GM18519 (cell line): ENCODE results near the gene MTCL3.
"Not testable (repeated sequence)": the region's sequence is repeated elsewhere in the genome, so short reads cannot be mapped to it uniquely, and the experiment has no call there.

ENCODE experiments used
- ATAC-seq: cut with Tn5 transposase; IDR thresholded peaks from one replicate; pipeline ENCODE4 v1.9.1; 2021; ENCODE audit warnings: mild to moderate bottlenecking, moderate library complexity; ENCODE audit not compliant: unreplicated experiment, low FRiP score

The MTCL3 gene

GRCh38 chr6:127439718-127440117 is 79.4 kb downstream of the MTCL3 start:
- ATAC-seq: no peak

GRCh38 chr6:127436578-127437110 is 82.5 kb downstream of the MTCL3 start:
- no peak for ATAC-seq

- ATAC-seq: no peak
These were observed 83.4 kb downstream of the MTCL3 start for GRCh38 chr6:127435626-127436220.

GRCh38 chr6:127434651-127435050 is 84.5 kb downstream of the MTCL3 start:
- ATAC-seq: no peak

GRCh38 chr6:127428562-127428961 is 90.6 kb downstream of the MTCL3 start:
- not testable (repeated sequence) for ATAC-seq

- no peak for ATAC-seq
These were observed 95.2 kb downstream of the MTCL3 start for GRCh38 chr6:127423921-127424320.
